ENCODE measurements around the gene CDK11A.
A peak's percentile ranks its signal among the peaks of the same experiment; 100 is the strongest.
"Not testable (repeated sequence)": the region's sequence is repeated elsewhere in the genome, so short reads cannot be mapped to it uniquely, and the experiment has no call there.

Gene CDK11A

GRCh38 chr1:1680031-1680911 is 43.9 kb downstream of the CDK11A start:
- no peak for DNase-seq

GRCh38 chr1:1678581-1679380 is 45.4 kb downstream of the CDK11A start:
- DNase-seq = no peak

GRCh38 chr1:1677718-1678580 is 46.2 kb downstream of the CDK11A start:
- DNase-seq = no peak

DNA sequence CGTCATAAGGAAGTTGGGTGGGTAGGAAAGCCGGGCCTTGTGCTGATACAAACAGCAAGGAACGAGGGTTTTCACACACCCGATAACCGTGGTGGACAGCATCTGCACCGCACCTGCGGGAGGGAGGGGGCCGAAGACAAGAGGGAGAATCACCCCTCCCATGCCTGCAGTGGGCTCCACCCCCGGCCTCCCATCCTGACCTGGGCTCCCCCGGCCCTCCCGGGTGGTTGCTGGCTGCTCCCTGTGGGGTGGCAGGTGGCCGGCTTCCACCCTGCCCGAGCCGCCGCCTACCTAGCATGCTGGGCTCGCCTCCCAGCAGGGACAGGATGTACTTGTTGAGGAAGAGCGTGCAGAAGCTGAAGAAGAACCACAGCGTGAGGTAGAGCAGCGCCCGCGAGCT is 48.1 kb downstream of the CDK11A start:
- not testable (repeated sequence) for DNase-seq

DNA sequence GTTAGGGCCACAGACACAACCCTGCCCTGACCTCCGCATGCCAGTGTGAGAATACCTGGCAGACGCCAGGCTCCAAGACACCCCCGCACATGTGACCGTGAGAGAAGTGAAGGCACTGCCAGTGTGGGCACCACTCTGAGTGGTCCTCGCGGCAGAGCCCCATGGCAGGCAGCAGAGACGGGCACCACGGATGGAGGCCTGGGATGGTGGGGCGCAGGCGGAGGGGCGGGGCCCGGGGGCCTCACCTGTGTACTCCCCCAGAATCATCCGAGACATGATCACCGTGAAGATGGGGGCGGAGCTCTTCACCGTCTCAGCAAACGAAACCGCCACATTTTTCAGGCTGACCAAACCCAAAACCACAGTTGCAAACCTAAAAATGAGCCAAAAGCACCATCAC is 48.9 kb downstream of the CDK11A start:
- DNase-seq = not testable (repeated sequence)

- not testable (repeated sequence) for DNase-seq
These were observed 49.4 kb downstream of the CDK11A start for GRCh38 chr1:1674806-1675205.

- DNase-seq = no peak
These were observed 51.8 kb downstream of the CDK11A start for GRCh38 chr1:1672181-1672965.

- no peak for DNase-seq
These were observed 52.6 kb downstream of the CDK11A start for GRCh38 chr1:1671365-1672119.

GRCh38 chr1:1670866-1671265 is 53.3 kb downstream of the CDK11A start:
- DNase-seq = no peak

DNA sequence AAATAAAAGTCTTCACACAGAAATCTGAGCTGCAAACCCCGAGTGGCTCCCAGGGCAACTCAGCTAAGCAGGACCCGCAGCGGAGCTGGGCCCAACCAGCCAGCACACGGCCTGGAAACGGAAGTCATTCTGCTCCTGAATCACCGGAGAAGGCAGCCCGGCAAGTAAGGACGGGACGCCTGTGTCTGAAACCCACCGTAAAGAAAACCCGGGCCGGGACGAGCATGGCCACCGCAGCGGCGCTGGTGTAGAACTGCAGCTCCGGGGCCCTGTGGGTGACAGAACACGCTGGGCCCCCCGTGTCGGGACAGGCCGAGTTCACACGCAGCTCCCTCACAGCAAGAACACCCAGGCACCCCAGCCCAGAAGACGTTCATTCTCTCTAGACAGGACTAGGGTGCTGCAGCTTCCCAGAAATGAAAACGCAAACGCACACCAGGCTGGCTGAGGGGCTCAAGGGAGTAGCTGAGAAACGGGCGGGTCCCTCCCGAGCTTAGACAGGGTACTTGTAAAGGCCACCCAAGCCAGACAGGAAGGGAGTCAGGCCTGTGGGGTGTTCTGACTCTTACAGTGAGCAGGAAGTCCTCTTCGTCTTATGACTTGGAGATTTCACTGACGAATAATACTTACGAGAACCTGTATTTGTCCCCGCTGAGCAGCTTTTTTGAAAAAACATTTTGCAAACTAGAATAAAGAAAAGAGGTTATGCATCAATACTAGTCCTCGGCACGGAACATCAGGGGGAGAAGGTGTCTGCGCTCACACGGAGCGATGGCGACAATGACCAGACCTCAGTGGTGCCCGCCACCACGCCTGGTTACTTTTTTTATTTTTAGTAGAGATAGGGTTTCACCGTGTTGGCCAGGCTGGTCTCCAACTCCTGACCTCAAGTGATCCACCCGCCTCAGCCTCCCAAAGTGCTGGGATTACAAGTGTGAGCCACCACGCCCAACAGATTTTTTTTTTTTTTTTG is 54.4 kb downstream of the CDK11A start:
- no peak for DNase-seq

DNA sequence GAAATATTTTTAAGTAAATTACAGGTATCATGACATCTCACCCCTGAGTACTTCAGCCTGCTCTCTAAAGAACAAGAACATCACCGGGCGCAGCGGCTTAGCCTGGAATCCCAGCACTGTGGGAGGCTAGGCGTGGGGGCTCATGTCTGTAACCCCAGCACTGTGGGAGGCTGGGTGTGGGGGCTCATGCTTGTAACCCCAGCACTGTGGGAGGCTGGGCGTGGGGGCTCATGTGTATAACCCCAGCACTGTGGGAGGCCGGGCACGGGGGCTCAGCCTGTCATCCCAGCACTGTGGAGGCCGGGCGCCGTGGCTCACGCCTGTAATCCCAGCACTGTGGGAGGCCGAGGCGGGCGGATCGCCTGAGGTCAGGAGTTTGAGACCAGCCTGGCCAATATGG is 57.6 kb downstream of the CDK11A start:
- DNase-seq = no peak

DNA sequence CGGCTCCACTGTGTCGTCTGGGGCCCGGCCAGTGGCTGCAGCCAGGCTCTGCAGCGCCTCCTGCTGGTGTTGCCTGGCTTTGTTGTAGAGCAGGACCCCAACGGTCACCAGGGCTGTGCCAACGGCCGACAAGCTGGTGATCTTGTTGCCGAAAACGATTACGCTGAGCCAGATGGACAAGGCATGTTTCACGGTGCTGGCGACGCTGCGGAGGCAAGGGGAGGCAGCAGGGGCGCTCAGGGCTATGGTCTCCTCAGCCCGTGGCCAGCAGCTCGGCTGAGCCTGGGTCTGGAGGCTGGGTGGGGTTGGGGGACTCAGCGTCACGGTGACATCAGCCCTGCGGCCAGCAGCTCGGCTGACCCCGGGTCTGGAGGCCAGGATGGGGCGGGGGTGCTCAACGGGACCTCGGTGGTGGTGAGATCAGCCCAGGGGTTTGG is 58.3 kb downstream of the CDK11A start:
- no peak for DNase-seq

DNA sequence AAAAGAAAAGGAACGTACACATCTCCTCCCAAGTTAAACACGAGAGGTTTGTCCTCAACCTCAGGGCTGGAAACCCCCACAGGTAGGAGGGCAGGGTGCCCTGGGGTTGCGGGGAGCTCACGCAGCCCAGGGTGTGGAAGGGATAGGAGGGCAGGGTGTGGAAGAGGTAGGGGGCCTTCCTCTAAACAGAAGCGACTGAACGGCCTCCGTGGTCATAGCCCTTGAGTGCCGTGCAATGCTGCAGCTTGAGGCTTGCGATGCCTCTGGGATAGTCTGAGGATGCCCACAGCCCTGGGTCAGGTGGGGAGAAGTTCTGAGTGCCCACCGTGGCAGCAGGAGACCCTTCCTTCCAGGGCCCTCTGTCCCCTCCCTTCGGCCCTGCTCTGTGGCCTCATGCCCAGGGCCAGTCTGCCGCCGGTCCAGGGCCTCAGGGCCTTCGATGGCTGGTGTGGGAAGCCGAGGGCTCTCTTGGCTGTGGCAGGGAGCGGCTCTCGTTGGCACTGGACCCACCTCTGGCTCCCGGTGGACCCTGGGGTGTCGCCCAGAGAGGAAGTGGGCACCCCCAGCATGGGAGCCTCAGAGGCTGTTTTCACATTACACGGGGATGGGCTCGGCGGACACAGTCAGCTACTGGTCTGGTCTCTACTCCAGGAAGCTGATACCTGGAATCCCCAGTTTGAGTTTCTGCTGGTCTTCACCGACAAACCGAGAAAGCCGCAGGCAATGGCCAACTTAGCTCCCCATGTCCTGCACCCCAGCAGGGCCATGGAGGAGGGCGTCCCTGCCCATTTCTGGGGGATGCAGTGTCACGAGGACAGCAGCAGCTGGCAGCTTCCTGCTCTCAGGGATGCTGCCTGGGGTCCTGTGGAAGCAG is 59.0 kb downstream of the CDK11A start:
- no peak for DNase-seq

DNA sequence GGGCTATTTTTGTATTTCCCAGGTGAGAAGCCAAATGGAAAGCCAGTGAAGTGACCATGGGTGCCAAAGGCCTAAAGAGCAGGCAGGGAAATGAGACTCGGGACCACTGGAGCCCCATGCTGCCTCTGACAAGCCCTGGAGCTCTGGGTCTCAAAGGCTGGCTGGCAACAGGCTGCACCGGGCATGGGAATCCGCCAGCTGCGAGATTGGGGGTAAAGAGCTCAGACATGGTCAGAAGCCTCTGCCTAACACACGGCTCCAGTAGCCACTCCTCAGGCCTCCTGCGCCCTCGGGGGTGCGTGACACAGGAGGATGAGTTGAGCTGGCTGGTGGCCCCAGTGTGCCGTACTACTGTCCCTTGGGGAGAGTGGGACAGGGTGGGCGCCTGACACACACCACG is 59.8 kb downstream of the CDK11A start:
- DNase-seq = not testable (repeated sequence)

DNA sequence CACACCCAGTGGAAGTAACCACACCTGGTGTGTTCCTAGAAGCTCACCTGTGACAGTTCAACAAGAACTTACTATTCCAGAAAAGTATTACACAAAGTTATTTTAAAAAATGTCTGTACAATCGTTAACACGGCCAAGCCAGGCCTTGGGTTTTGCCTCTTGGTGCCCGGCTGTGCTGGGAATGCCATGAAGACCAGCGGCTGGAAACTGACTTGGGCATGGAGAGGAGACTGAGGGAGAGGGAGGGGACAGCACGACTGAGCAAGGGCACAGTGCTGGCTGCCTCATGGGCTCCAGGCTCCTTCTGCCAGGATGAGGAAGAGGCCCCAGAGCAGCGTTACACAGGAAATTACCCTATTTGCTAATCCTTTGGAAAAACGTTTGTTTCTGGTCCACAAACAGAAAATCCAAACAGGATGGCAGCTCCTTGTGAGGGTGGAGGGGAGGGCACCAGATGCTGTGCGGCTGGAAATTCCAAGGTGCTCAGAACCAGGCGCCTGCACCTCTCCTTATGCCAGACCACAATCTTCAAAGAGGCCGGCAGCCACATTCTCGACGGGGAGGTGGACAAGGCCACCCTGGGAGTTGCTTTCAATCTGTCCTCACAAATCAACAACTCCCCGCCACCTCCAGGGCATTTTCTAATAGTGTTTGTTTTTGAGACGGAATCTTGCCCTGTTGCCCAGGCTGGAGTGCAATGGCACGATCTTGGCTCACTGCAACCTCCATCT is 61.2 kb downstream of the CDK11A start:
- DNase-seq = not testable (repeated sequence)

DNA sequence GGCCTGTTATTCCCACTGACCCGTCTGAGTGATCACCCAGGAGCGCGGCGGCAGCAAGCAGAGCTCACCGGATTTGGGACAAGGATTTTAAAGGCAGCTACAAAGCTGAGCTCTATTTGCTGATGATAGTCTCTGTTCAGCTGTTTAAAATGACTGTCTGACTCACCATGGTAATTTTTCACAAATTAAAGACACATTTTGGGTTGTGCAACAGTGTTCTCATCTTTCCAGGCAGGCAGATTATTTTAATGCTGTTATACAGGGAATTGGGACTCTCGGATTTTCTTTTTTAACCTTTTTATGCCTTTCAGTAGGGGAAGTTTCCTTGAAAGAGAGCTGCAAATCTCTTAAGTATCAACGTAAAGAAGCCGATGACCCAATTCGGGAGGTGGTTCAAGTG is 61.8 kb downstream of the CDK11A start:
- not testable (repeated sequence) for DNase-seq

DNA sequence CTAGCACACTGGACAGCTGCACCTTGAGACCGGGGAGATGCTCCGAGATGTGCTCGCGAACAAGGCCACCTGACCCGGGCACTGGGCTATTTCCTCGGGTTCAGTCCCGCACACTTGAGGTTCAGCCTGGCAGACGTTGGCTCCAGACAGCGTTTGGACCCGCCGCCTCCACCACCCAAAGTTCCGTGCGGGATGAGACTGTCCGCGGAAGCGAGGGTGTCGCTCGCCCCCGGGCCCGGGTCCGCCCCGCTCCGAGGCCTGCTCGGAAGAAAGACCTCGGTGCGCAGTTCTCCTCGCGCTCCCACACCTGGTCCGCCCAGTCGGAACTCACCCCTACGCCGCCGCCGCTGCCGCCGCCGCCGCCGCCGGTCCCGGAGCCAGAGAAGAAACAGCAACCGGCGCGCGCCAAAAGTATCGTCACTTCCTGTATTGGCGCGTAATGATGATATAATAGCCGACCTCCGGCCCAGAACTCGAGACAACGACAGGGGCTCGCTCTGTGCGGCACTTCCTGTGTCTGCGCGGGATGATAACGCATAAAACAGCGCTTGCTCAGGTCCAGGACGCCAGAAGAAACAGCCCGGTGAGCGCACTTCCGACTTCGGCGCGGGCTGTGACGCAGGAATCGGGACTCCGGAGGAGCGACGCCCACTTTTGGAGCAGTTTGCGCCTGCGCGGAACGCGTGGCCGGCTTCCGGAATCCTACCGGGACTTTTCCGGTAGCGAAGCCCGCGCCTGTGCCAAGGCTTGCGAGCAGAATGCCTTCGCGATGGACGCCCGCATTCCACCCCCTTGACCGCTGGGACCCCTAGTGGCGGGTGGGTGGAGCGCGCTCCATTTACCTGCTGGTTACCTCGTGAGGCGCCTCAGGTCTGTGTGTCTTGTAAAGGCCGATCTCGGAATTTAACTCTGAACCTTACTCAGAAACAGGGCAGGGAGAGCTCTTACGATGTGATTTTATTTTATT is 65.3 kb downstream of the CDK11A start, which contains the start of gene CDK11B:
Gene CDK11B, minus strand, starts transcription at position 422 of the 967 bp plus-strand sequence. CDS start 1,519 bp downstream, outside the sequence.
- peak; percentile 58 for DNase-seq

All from NCI-H2107 (cell line).